Neural progenitor cell (in vitro differentiated cells): ENCODE measurements around the gene ZXDC. TPM values are rescaled to one million over a fixed set of nuclear protein-coding genes. Genes with fewer than 3 reads are reported as not detected.

Source experiments
- DNase-seq: peaks from one replicate; pipeline ENCODE4 v3.0.0-alpha.2; 2016; ENCODE audit warnings: low spot score
- H2AFZ ChIP-seq: fragments of 200-600 bp; sonication (generic); replicated peaks from 2 replicates; pipeline ENCODE4 v1.6.1; 2016; ENCODE audit warnings: antibody characterized with exemption
- H3F3A ChIP-seq: fragments of 200-600 bp; sonication (generic); 2 replicates; pipeline ENCODE4 v1.6.1; 2016; ENCODE audit warnings: antibody characterized with exemption, low read depth
- H3K27ac ChIP-seq: fragments of 200-600 bp; sonication (generic); 2 replicates; pipeline ENCODE4 v1.5.1; 2016; ENCODE audit warnings: mild to moderate bottlenecking
- H3K27me3 ChIP-seq: fragments of 200-600 bp; sonication (generic); 2 replicates; pipeline ENCODE4 v1.6.1; 2016; ENCODE audit warnings: mild to moderate bottlenecking, moderate library complexity
- H3K36me3 ChIP-seq: fragments of 200-600 bp; sonication (generic); 2 replicates; pipeline ENCODE4 v1.5.1; 2016
- H3K4me1 ChIP-seq: fragments of 200-600 bp; sonication (generic); 2 replicates; pipeline ENCODE4 v1.6.1; 2016; ENCODE audit warnings: mixed run types
- H3K4me2 ChIP-seq: fragments of 200-600 bp; sonication (generic); 2 replicates; pipeline ENCODE4 v1.6.1; 2016
- H3K4me3 ChIP-seq: fragments of 200-600 bp; sonication (generic); 2 replicates; pipeline ENCODE4 v1.5.1; 2016
- H3K79me2 ChIP-seq: fragments of 200-600 bp; sonication (generic); 2 replicates; pipeline ENCODE4 v1.6.1; 2016; ENCODE audit warnings: low read depth
- H3K9ac ChIP-seq: fragments of 200-600 bp; sonication (generic); 2 replicates; pipeline ENCODE4 v1.6.1; 2016
- H3K9me3 ChIP-seq: fragments of 200-600 bp; sonication (generic); 2 replicates; pipeline ENCODE4 v1.5.1; 2016; ENCODE audit warnings: low read depth
- H4K20me1 ChIP-seq: fragments of 200-600 bp; sonication (generic); 2 replicates; pipeline ENCODE4 v1.6.1; 2016; ENCODE audit warnings: low read depth
- H3K27ac Mint-ChIP-seq: 3 replicates; pipeline ENCODE4 v1.8.0; 2021; ENCODE audit warnings: mixed read lengths
- H3K27me3 Mint-ChIP-seq: 2 replicates; pipeline ENCODE4 v1.8.0; 2022; ENCODE audit warnings: low read depth, mild to moderate bottlenecking, inconsistent platforms, moderate library complexity, mixed read lengths; ENCODE audit not compliant: insufficient read depth
- H3K36me3 Mint-ChIP-seq: 3 replicates; pipeline ENCODE4 v1.8.0; 2021; ENCODE audit warnings: mixed read lengths
- H3K4me1 Mint-ChIP-seq: 3 replicates; pipeline ENCODE4 v1.8.0; 2021; ENCODE audit warnings: mixed read lengths
- H3K4me3 Mint-ChIP-seq: 3 replicates; pipeline ENCODE4 v1.8.0; 2021; ENCODE audit warnings: mild to moderate bottlenecking, moderate library complexity, mixed read lengths
- H3K9me3 Mint-ChIP-seq: 3 replicates; pipeline ENCODE4 v1.8.0; 2020; ENCODE audit warnings: mixed read lengths
- EZH2 ChIP-seq: fragments of 200-600 bp; sonication (generic); IDR thresholded peaks from 2 replicates; pipeline ENCODE4 v1.6.1; 2017; ENCODE audit warnings: antibody characterized with exemption, mild to moderate bottlenecking, moderate library complexity
- EZH2phosphoT487 ChIP-seq: fragments of 200-600 bp; sonication (generic); IDR thresholded peaks from 2 replicates; pipeline ENCODE4 v1.6.1; 2017; ENCODE audit warnings: antibody characterized with exemption
- total RNA-seq: library from RNA; depleted of rRNA; stranded (reverse); fragments of >200 nt; gene quantifications from 2 replicates; pipeline ENCODE4 v1.2.3, GENCODE V29; 2015; ENCODE audit warnings: low replicate concordance
- TF ChIP-seq, protein P1 (sequence below): fragments of 200-600 bp; sonication (generic); IDR thresholded peaks from 2 replicates; pipeline ENCODE4 v1.5.1; 2017; ENCODE audit warnings: antibody characterized with exemption, mild to moderate bottlenecking

Gene ZXDC
- total RNA-seq, 1 donor from 2014 or later: 12.4 TPM

DNA sequence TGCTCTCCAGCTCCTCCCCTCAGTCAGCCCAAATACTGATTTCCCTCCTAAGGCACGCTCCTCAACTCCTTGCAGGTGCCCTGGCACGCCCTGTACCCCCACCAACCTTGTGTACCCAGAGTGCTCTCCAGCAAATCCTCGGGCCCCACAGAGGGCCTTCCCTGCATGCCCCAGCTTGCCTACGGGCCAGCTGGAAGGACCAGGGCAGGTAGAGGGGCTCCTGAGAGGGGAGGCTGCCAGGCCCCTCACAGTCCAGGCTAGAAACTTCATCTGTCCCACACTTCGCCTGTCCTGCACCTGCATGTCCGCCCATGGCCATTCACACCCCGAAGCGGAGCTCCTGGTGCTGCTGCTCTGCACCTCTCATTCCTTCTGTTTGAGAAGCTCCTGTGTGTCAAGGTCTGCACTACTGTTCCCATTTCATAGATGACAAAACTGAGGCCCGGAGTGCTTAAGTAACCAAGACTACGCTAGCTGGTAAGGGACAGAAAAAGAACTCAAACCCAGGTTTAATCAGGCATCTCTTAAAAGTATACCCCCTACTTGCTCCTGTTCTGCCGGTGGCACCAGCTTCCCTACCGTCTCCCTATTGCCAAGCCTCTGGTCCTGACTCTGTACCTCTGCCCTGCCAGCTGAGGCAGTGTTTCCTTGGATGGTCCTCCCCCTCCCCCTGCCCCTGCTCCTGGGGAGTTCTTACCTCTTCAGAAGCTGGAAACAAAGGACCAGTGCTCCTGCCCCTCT, 35.6 kb downstream of the ZXDC start:
- no peaks in the 10 kb centered on the region for H3K9me3 Mint-ChIP-seq
- H3K4me2 ChIP-seq: peak overlapping the region; percentile 31
- H4K20me1 ChIP-seq: no peaks in the 10 kb centered on the region
- peaks cover 5% of the 10 kb centered on the region for H3K36me3 Mint-ChIP-seq
- peak; percentile 43 for DNase-seq
- no peak overlapping the region for H3K27ac ChIP-seq
- H3F3A ChIP-seq: no peaks in the 10 kb centered on the region
- H2AFZ ChIP-seq: no peak overlapping the region
- H3K9me3 ChIP-seq: no peaks in the 10 kb centered on the region
- no peak overlapping the region for H3K4me3 Mint-ChIP-seq
- peaks cover 26% of the 10 kb centered on the region for H3K4me1 Mint-ChIP-seq
- H3K27me3 Mint-ChIP-seq: peaks cover 7% of the 10 kb centered on the region
- no peaks in the 10 kb centered on the region for H3K36me3 ChIP-seq
- no peak overlapping the region for H3K4me3 ChIP-seq
- TF ChIP-seq EZH2 (no peak), EZH2phosphoT487 (no peak)
- H3K9ac ChIP-seq: no peak overlapping the region
- H3K79me2 ChIP-seq: no peaks in the 10 kb centered on the region
- H3K4me1 ChIP-seq: peaks cover 18% of the 10 kb centered on the region
- H3K27ac Mint-ChIP-seq: peak overlapping the region; percentile 53
- no peaks in the 10 kb centered on the region for H3K27me3 ChIP-seq

DNA sequence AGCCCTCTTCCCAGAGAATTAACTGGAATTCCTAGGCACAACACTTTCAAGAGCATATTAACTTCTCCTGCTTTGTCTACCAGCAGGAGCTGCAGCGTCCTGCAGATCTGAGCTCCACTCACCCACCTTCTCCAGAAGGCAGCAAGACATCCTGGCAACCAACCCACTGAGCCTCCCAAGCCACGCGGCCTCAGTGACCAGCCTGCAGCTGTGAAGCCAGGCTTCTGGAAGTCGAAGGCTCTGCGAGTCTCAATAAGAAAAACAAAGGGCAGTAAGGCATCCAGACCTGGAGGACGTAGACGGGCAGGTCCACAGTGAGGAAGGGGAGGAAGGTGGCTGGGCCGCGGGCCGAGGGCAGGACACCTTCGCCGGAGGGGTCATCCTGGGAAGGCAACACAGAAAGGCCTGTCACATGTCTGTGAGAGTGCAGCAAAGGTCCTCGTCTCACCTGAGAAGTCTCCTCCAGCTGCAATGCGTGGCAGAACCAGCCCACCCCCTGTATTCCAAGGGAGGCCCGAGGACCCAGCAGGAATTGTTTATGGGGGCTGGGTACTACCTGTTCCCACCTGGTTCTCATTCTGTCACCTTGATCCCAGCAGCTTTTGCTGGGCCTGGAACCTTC, 36.2 kb downstream of the ZXDC start:
- Histone ChIP-seq H4K20me1 (no peaks in the 10 kb centered on the region), H3K4me3 (no peak overlapping the region), H3K9me3 (no peaks in the 10 kb centered on the region), H2AFZ (no peak overlapping the region), H3K27ac (peak overlapping the region; percentile 58), H3K36me3 (no peaks in the 10 kb centered on the region), H3K27me3 (no peaks in the 10 kb centered on the region), H3K4me1 (peaks cover 18% of the 10 kb centered on the region), H3K79me2 (no peaks in the 10 kb centered on the region), H3K9ac (no peak overlapping the region), H3F3A (no peaks in the 10 kb centered on the region), H3K4me2 (no peak overlapping the region)
- Mint-ChIP-seq H3K27me3 (peaks cover 7% of the 10 kb centered on the region), H3K27ac (peak overlapping the region; percentile 86), H3K4me3 (peak overlapping the region; percentile 55), H3K36me3 (peaks cover 5% of the 10 kb centered on the region), H3K9me3 (no peaks in the 10 kb centered on the region), H3K4me1 (peaks cover 27% of the 10 kb centered on the region)
- TF ChIP-seq EZH2: no peak
- TF ChIP-seq, protein P1, sequence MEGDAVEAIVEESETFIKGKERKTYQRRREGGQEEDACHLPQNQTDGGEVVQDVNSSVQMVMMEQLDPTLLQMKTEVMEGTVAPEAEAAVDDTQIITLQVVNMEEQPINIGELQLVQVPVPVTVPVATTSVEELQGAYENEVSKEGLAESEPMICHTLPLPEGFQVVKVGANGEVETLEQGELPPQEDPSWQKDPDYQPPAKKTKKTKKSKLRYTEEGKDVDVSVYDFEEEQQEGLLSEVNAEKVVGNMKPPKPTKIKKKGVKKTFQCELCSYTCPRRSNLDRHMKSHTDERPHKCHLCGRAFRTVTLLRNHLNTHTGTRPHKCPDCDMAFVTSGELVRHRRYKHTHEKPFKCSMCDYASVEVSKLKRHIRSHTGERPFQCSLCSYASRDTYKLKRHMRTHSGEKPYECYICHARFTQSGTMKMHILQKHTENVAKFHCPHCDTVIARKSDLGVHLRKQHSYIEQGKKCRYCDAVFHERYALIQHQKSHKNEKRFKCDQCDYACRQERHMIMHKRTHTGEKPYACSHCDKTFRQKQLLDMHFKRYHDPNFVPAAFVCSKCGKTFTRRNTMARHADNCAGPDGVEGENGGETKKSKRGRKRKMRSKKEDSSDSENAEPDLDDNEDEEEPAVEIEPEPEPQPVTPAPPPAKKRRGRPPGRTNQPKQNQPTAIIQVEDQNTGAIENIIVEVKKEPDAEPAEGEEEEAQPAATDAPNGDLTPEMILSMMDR: no peak
- no peak for TF ChIP-seq EZH2phosphoT487
- no peak for DNase-seq

DNA sequence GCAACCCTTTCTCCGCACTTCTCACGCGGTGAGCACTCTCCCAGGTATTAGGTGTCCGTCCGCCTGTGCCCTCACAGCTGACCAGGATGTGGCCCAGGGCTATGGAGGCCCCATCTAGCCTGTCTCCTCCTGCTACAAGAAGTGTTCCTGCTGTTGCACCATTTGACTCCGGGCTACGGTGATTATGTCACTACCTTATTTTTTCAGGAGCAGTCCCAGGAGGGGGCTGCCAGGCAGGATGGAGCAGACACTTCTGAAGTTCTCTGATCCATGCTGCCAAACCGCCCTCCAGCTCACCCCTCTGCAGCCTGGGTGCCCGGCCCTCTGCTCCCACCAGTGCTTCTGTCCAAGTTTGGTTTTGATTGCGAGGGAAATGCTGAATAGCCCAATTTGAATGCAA, 36.9 kb downstream of the ZXDC start:
- Histone ChIP-seq H3K79me2 (no peaks in the 10 kb centered on the region), H3K4me2 (no peak overlapping the region), H3K9ac (no peak overlapping the region), H3K27me3 (no peaks in the 10 kb centered on the region), H4K20me1 (no peaks in the 10 kb centered on the region), H3K4me1 (peaks cover 18% of the 10 kb centered on the region), H3F3A (no peaks in the 10 kb centered on the region), H3K36me3 (no peaks in the 10 kb centered on the region), H3K9me3 (no peaks in the 10 kb centered on the region), H2AFZ (no peak overlapping the region), H3K4me3 (no peak overlapping the region), H3K27ac (no peak overlapping the region)
- H3K9me3 Mint-ChIP-seq: no peaks in the 10 kb centered on the region
- TF ChIP-seq EZH2 (no peak), EZH2phosphoT487 (no peak)
- TF ChIP-seq, protein P1: no peak
- no peak for DNase-seq
- H3K4me3 Mint-ChIP-seq: no peak overlapping the region
- peaks cover 28% of the 10 kb centered on the region for H3K4me1 Mint-ChIP-seq
- H3K36me3 Mint-ChIP-seq: peaks cover 5% of the 10 kb centered on the region
- no peak overlapping the region for H3K27ac Mint-ChIP-seq
- H3K27me3 Mint-ChIP-seq: peaks cover 7% of the 10 kb centered on the region

DNA sequence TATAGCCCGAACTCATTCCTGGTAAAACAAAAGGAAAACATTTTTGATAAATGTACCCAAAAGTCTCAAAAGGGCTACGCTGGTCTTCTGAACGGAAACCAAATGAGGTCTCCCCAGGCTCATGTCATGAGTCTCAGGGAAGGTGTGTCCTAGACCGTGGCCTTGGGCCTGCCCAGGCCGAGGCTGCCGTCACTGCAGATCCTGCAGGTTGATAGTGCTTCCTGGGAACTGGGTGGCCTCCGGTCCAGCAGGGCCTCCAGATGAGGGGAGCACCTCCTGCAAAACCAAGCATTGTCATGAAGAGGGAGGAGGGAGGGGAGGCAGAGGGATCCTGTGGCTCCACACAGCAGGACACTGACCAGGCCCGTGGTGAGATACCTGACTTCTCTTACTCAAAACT, 37.5 kb downstream of the ZXDC start:
- no peak for TF ChIP-seq EZH2
- no peak for TF ChIP-seq EZH2phosphoT487
- TF ChIP-seq, protein P1: no peak

More for the DNA sequence above, 37.5 kb downstream of the ZXDC start:
- H3K36me3 ChIP-seq: no peaks in the 10 kb centered on the region
- peaks cover 18% of the 10 kb centered on the region for H3K4me1 ChIP-seq
- peaks cover 28% of the 10 kb centered on the region for H3K4me1 Mint-ChIP-seq
- H3K27me3 ChIP-seq: no peaks in the 10 kb centered on the region
- peaks cover 6% of the 10 kb centered on the region for H3K36me3 Mint-ChIP-seq
- no peak overlapping the region for H3K27ac ChIP-seq
- no peak overlapping the region for H3K4me2 ChIP-seq
- no peaks in the 10 kb centered on the region for H3K9me3 Mint-ChIP-seq
- DNase-seq: no peak
- H2AFZ ChIP-seq: no peak overlapping the region
- no peak overlapping the region for H3K4me3 ChIP-seq
- no peaks in the 10 kb centered on the region for H4K20me1 ChIP-seq
- H3K79me2 ChIP-seq: no peaks in the 10 kb centered on the region
- no peak overlapping the region for H3K4me3 Mint-ChIP-seq
- peaks cover 7% of the 10 kb centered on the region for H3K27me3 Mint-ChIP-seq
- no peaks in the 10 kb centered on the region for H3F3A ChIP-seq
- no peak overlapping the region for H3K27ac Mint-ChIP-seq
- no peaks in the 10 kb centered on the region for H3K9me3 ChIP-seq
- H3K9ac ChIP-seq: no peak overlapping the region
